IMR-90 (cell line): ENCODE measurements around the gene CDK11A. TPM values are rescaled to one million over a fixed set of nuclear protein-coding genes. Genes with fewer than 3 reads are reported as not detected.
"Not testable (repeated sequence)": the region's sequence is repeated elsewhere in the genome, so short reads cannot be mapped to it uniquely, and the experiment has no call there.

Source experiments
- ATAC-seq: fragments of 200-7000 bp; cut with Tn5 transposase; 2 replicates; pipeline ENCODE4 v1.9.1; 2020; ENCODE audit warnings: low read depth, mild to moderate bottlenecking, moderate library complexity
- BruUV-seq: library from RNA; stranded (reverse); fragments of 400-500 nt; replicated peaks from 2 replicates; lab custom pipeline; 2021; lab: Mats Ljungman, UMichigan
- CTCF ChIA-PET: fragments of 300-600 bp; formaldehyde crosslinking; extraction: SDS; loops from one replicate; lab custom pipeline; 2021; ENCODE audit warnings: antibody characterized with exemption; lab: Yijun Ruan, JAX
- POLR2A ChIA-PET: fragments of 300-600 bp; sonication (Branson Sonifier 250); formaldehyde crosslinking; loops from one replicate; lab custom pipeline; 2022; ENCODE audit warnings: antibody characterized with exemption; ENCODE audit not compliant: unreplicated experiment; lab: Charles Lee
- DNase-seq: peaks from one replicate; pipeline ENCODE4 v3.0.0; 2013
- H2AFZ ChIP-seq: replicated peaks from 2 replicates; pipeline ENCODE3; 2013; ENCODE audit warnings: low read length, mild to moderate bottlenecking; ENCODE audit not compliant: poor library complexity
- H2AK5ac ChIP-seq: 2 replicates; pipeline ENCODE4 v1.6.1; 2013; ENCODE audit warnings: low read depth, low read length, inconsistent platforms
- H2AK9ac ChIP-seq: replicated peaks from 2 replicates; pipeline ENCODE3; 2013; ENCODE audit warnings: mild to moderate bottlenecking, low read depth, low read length, moderate library complexity; ENCODE audit not compliant: poor library complexity
- H2BK120ac ChIP-seq: 2 replicates; pipeline ENCODE4 v1.6.1; 2013; ENCODE audit warnings: low read depth, low read length, inconsistent platforms
- H2BK15ac ChIP-seq: 3 replicates; pipeline ENCODE4 v1.6.1; 2013; ENCODE audit warnings: low read depth, low read length, inconsistent platforms
- H2BK20ac ChIP-seq: 2 replicates; pipeline ENCODE4 v1.6.1; 2013; ENCODE audit warnings: low read depth, mild to moderate bottlenecking, inconsistent platforms, low read length, moderate library complexity
- H2BK5ac ChIP-seq: 2 replicates; pipeline ENCODE4 v1.6.1; 2013; ENCODE audit warnings: mild to moderate bottlenecking, low read depth, low read length, inconsistent platforms; ENCODE audit not compliant: poor library complexity, severe bottlenecking
- H3K14ac ChIP-seq: replicated peaks from 2 replicates; pipeline ENCODE4 v1.6.1; 2013; ENCODE audit warnings: low read depth, low read length, inconsistent platforms
- H3K18ac ChIP-seq: 2 replicates; pipeline ENCODE4 v1.6.1; 2013; ENCODE audit warnings: low read depth, low read length, control low read depth
- H3K23ac ChIP-seq: 2 replicates; pipeline ENCODE4 v1.6.1; 2013; ENCODE audit warnings: low read depth, low read length, inconsistent platforms
- H3K27ac ChIP-seq: 2 replicates; pipeline ENCODE4 v1.5.1; 2013; ENCODE audit warnings: mild to moderate bottlenecking, control low read depth, low read length; ENCODE audit not compliant: insufficient read depth
- H3K27me3 ChIP-seq: 2 replicates; pipeline ENCODE4 v1.6.1; 2013; ENCODE audit warnings: low read length; ENCODE audit not compliant: control insufficient read depth, insufficient read depth
- H3K36me3 ChIP-seq: 2 replicates; pipeline ENCODE4 v1.6.1; 2013; ENCODE audit warnings: low read length, mixed read lengths; ENCODE audit not compliant: control insufficient read depth, insufficient read depth
- H3K4ac ChIP-seq: 2 replicates; pipeline ENCODE4 v1.6.1; 2013; ENCODE audit warnings: low read depth, low read length, inconsistent platforms
- H3K4me1 ChIP-seq: 2 replicates; pipeline ENCODE4 v1.6.1; 2013; ENCODE audit warnings: low read length, mixed read lengths; ENCODE audit not compliant: control insufficient read depth, insufficient read depth
- H3K4me2 ChIP-seq: 2 replicates; pipeline ENCODE4 v1.6.1; 2013; ENCODE audit warnings: low read depth, mild to moderate bottlenecking, control low read depth, low read length, moderate library complexity
- H3K4me3 ChIP-seq: 2 replicates; pipeline ENCODE4 v1.5.1; 2013; ENCODE audit warnings: low read depth, mild to moderate bottlenecking, control low read depth, low read length, moderate library complexity; ENCODE audit not compliant: insufficient read depth
- H3K56ac ChIP-seq: 2 replicates; pipeline ENCODE4 v1.6.1; 2013; ENCODE audit warnings: low read length, inconsistent platforms; ENCODE audit not compliant: insufficient read depth; ENCODE audit errors: extremely low read depth
- H3K79me1 ChIP-seq, 2 experiments: 2 replicates each; pipeline ENCODE4 v1.6.1; 2013; ENCODE audit warnings: low read length in 2 of 2, inconsistent platforms in 1 of 2, low read depth in 1 of 2
- H3K9ac ChIP-seq: 2 replicates; pipeline ENCODE4 v1.6.1; 2013; ENCODE audit warnings: low read depth, low read length, control low read depth
- H3K9me1 ChIP-seq: 2 replicates; pipeline ENCODE4 v1.6.1; 2013; ENCODE audit warnings: low read length, inconsistent platforms; ENCODE audit not compliant: insufficient read depth
- H3K9me3 ChIP-seq: 2 replicates; pipeline ENCODE4 v1.6.1; 2013; ENCODE audit warnings: low read length; ENCODE audit not compliant: control insufficient read depth, insufficient read depth
- H4K20me1 ChIP-seq: 2 replicates; pipeline ENCODE4 v1.6.1; 2013; ENCODE audit warnings: low read length, inconsistent platforms; ENCODE audit not compliant: insufficient read depth
- H4K5ac ChIP-seq: 2 replicates; pipeline ENCODE4 v1.6.1; 2013; ENCODE audit warnings: mild to moderate bottlenecking, low read depth, low read length, control low read depth
- H4K8ac ChIP-seq, 2 experiments: 2 replicates each; pipeline ENCODE4 v1.6.1; 2013; ENCODE audit warnings: low read depth in 2 of 2, low read length in 2 of 2, control low read depth in 1 of 2, inconsistent platforms in 1 of 2
- H4K91ac ChIP-seq: 2 replicates; pipeline ENCODE4 v1.6.1; 2013; ENCODE audit warnings: low read depth, low read length, inconsistent platforms; ENCODE audit not compliant: insufficient read depth
- BHLHE40 ChIP-seq: fragments of 150-350 bp; IDR thresholded peaks from 2 replicates; pipeline ENCODE4 v1.6.1; 2016; ENCODE audit warnings: mild to moderate bottlenecking, low read depth, low read length
- CHD1 ChIP-seq: IDR thresholded peaks from 2 replicates; pipeline ENCODE4 v1.6.1; 2012; ENCODE audit warnings: low read depth, low read length, improper control_type of control experiment
- MAZ ChIP-seq: IDR thresholded peaks from 2 replicates; pipeline ENCODE4 v1.6.1; 2012; ENCODE audit warnings: low read depth, mild to moderate bottlenecking, low read length, improper control_type of control experiment, moderate library complexity, borderline replicate concordance
- POLR2A ChIP-seq: IDR thresholded peaks from 2 replicates; pipeline ENCODE4 v1.6.1; 2012; ENCODE audit warnings: mild to moderate bottlenecking, low read depth, low read length
- WGBS, 2 experiments: methylation state at CpG; one replicate each; pipeline versions ENCODE4 v1.1.5 to v1.1.7; 2013; ENCODE audit warnings: missing lambda C conversion rate in 2 of 2; ENCODE audit not compliant: insufficient read length in 1 of 2; ENCODE audit errors: extremely low coverage in 2 of 2; 5-methylcytosine and 5-hydroxymethylcytosine counted together
- dilution Hi-C: fragments of 300-500 bp; cut with HindIII; formaldehyde crosslinking; loops from one replicate; pipeline ENCODE4 v1.14.3; 2018; ENCODE audit warnings: low sequenced_read_pairs; ENCODE audit not compliant: unreplicated experiment
- in situ Hi-C: fragments of 300-500 bp; cut with MboI; formaldehyde crosslinking; loops from 3 replicates; pipeline ENCODE4 v1.14.3; 2019; ENCODE audit warnings: low sequenced_read_pairs, inconsistent platforms, mixed read lengths
- intact Hi-C: fragments of 100-400 bp; cut with micrococcal nuclease; formaldehyde crosslinking; loops from 2 replicates; pipeline ENCODE4 v1.10.0; 2022
- polyA plus RNA-seq, 3 experiments: library from polyadenylated mRNA; depleted of rRNA; stranded (reverse); fragments of >200 nt; gene quantifications; 2 replicates each; pipeline ENCODE4 v1.2.3, GENCODE V29; 2012; ENCODE audit warnings: low replicate concordance in 1 of 3
- total RNA-seq: library from RNA; depleted of rRNA; stranded (reverse); fragments of >200 nt; gene quantifications from 2 replicates; pipeline ENCODE4 v1.2.3, GENCODE V29; 2012

CDK11A gene
- total and polyA plus RNA-seq, 2 of the 4 experiments (the other 2 are of a cell fraction) = 1.8 to 20.0 TPM

DNA sequence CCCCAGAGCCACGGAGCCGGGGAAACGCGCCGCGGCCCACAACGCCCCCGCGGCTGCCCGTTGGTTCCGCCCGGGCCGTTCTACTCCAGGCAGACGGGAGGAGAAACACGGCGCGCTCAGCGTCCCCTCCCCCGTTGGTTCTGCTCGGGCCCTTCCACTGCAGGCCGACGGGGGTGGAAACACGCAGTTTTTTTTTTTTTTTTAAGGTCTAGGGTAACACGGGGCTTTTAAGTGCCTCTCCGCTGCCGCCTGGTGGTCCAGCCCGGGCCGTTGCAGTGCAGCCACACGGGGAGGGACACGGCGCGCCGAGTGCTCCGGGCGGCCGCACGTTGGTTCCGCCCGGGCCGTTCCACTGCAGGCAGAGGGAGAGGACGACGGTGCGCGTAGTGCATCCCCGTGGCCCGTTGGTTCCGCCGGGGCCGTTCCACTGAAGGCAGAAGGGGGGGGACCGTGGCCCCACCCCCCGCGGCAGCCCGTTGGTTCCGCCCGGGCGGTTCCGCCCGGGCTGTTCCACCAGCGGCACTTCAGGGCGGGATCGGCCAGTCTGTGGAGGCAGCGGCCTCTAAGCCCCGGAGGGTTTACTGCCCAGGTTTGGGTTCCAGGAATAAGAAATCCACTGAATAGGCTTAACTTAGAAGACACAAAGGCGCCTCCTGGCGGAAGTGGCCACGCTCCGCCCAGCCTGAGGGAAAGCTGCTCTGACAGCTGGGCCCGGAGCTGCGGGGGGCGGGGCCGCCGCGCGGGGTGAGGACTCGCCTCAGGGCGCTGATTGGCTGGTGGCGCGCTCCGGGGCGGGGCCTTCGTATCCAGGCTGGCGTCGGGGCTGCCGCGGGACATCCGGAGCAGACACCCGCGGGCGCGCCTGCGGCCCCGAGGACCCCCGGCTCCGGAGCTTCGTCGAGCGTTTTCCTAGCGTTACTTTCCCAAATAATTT, 31.2 kb downstream of the CDK11A start, which contains the start of gene SLC35E2B:
TSS of gene SLC35E2B (minus strand) at position 82 of the 934 bp plus-strand sequence. CDS start 16,096 bp downstream, outside the sequence.
- H4K20me1 ChIP-seq, H3K14ac ChIP-seq, H2BK120ac ChIP-seq, intact Hi-C loops, H2AFZ ChIP-seq, H2BK15ac ChIP-seq, H3K4me2 ChIP-seq, H3K9me1 ChIP-seq, H4K5ac ChIP-seq, H3K9me3 ChIP-seq, H3K36me3 ChIP-seq, in situ Hi-C loops, H3K79me1 ChIP-seq, BruUV-seq, dilution Hi-C loops, H2AK5ac ChIP-seq, H3K27me3 ChIP-seq, H2AK9ac ChIP-seq, H3K4me1 ChIP-seq, CTCF ChIA-PET, H2BK20ac ChIP-seq, POLR2A ChIA-PET: not testable (repeated sequence)
- Histone ChIP-seq H3K56ac (peak within 1 kb of the TSS; percentile 17; the same call in 1 of the 2 replicates), H3K9ac (peak within 1 kb of the TSS; percentile 79), H3K4me3 (peak within 1 kb of the TSS; percentile 88), H4K8ac (peak within 1 kb of the TSS in 1 of 2 experiments; percentile 60; a peak in 2 of 4 replicates), H3K4ac (peak within 1 kb of the TSS; percentile 67), H3K27ac (peak within 1 kb of the TSS; percentile 85), H3K23ac (0 out of 2 replicates have a peak within 1 kb of the TSS, but pooled peaks have one; percentile 42), H3K18ac (peak within 1 kb of the TSS; percentile 2; the same call in 1 of the 2 replicates), H4K91ac (peak within 1 kb of the TSS; percentile 55; the same call in 1 of the 2 replicates), H2BK5ac (peak within 1 kb of the TSS; percentile 89)
- ATAC-seq (peak; percentile 88), DNase-seq (peak; percentile 89)
- TF ChIP-seq POLR2A (peak; percentile 49; the same call in 1 of the 2 replicates), MAZ (peak; percentile 9; the same call in 1 of the 2 replicates), CHD1 (peak; percentile 98; the same call in 1 of the 2 replicates), BHLHE40 (peak; percentile 92)
- no CpG with 5 or more reads among the region's 98 CpGs for WGBS, 2 experiments
